Measurements from ENCODE around the gene CRADD.
"Not testable (repeated sequence)": the region's sequence is repeated elsewhere in the genome, so short reads cannot be mapped to it uniquely, and the experiment has no call there.

CRADD gene

DNA sequence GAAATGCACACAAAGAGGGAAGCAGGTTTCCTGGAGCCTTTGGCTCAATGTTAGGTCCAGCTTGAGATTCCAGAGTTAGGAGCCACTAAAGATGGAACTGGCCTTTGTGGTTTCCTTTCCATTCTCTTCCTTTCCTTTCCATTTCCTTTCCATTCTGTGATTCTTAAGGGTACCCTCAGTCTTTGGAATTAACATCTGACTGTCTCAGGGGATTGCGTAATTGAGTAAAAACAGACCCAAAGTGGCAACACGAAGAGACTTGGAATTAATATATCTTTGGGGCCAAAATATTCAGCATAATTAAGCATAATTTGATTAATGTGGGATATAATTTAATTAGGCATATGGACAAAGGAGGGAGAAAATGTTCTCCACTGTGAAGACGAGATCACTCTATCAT, 205.6 kb downstream of the CRADD start:
- no peak for DNase-seq

DNA sequence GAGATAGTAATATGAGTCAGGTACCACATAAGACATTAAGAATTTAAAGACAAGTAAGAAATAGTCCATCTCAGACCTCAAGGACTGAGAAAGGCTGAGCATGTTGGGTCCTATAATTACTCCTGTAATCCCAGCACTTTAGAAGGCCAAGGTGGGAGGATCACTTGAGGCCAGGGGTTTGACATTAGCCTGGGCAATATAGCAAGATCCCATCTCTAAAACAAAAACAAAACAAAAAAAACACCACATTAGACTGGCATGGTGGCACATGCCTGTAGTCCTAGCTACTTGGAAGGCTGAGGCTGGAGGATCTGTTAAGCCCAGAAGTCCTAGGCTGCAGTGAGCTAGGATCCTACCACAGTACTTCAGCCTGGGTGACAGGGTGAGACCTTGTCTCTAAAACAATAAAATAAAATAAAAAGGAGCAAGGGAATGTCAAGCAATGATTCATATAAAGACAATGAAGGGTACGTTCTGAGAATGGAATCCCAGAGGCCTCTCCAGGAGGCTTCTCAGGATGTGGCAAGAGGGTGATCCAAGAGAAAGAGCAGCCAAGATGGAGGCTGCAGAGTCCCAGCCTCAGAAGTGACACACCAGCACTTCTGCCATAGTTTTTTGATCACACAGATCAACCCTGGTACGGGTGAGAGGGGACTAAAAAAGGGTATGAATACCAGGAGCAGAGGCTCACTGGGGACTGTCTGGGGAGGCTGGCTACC, 206.4 kb downstream of the CRADD start:
- no peak for DNase-seq

DNA sequence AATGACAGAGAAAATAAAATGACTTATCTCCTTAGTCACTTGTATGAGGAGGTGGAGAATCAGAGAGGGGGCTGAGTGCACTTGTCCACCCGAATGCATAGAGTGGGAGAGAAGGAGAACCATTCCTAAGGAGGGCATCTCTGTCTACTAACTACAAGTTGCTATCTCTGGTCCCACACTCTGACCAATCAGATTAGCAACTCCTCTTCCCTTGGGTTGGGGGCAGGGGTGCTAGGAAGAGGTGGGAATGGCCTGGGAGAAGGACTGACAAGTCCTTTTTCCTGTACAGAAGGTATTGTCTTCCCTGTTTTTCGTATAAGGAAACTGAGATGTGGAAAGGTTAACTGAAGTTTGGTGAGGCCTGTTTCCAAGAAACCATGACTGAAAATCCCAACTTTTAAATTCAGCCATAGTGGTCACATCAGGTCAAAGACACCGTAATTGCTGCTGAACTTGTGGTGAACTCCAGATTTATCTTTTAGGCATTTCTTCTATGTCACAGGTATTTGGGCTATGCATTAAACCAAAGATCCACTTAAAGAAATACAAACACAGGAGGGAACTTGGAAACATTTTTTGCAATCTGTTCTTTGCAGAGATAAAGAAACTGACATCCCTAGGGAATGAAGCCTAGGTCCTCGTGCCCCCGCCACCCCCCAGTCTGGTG, 207.8 kb downstream of the CRADD start:
- DNase-seq = no peak

DNA sequence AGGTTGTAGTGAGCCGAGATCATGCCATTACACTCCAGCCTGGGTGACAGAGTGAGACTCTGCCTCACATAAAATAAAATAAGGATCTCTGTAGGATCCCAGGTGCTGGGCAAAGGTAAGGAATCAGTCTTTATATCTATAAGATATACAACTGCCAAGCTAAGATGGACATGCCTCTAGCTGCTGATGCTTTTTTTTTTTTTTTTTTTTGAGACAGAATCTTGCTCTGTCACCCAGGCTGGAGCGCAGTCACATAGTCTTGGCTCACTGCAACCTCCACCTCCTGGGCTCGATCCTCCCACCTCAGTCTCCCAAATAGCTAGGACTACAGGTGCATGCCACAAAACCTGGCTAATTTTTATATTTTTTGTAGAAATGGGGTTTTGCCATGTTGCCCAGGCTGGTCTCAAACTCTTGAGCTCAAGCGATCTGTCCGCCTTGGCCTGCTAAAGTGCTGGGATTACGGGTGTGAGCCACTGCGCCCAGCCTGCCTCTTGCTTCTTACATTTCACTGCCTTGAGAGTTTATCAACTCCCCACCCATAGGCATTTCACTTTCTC, 208.9 kb downstream of the CRADD start:
- not testable (repeated sequence) for DNase-seq

DNA sequence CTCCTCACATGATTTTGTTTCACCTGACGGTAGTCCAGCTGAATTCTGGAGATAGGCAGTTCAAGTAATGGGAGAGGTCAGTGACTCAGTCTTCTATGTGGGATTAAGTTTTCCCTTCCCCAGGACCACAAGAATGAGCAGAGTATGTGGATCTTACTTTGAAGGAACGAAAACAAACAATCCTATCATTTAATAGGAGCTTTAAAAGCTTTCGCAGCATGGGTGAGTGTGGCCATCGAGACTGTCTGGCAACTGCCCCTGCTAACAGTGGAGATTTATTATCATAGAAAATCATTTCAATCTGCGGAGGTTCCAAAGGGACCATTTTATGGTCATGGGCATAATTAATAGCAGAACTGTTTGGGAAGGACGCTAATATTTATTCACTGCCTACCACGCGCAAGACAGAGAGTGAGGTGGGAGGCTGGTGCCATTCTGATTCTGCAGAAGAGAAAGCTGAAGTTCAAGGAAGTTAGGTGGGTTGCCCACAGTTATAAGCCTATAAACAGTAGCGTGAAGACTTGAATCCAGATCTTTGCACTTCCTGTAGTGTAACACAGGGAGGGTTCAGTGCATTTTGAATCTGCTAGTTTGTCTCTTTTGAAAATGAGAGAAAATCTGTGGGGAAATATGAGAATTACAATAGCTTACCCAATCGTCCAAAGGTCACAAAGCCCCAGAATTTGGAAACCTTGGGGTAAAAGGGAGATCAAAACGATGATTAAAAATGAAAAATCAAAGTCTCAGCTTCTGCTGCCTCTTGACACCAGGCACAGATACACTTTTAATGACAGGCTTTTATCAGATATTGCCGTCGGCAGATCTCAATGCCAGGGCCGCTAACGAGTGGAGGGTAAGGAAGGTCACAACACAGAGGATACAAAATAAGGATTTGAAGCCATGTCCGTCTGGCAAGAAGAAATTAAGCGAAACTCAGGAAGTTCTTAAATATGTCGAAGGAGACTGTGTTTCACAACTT, 209.6 kb downstream of the CRADD start:
- DNase-seq = no peak

DNA sequence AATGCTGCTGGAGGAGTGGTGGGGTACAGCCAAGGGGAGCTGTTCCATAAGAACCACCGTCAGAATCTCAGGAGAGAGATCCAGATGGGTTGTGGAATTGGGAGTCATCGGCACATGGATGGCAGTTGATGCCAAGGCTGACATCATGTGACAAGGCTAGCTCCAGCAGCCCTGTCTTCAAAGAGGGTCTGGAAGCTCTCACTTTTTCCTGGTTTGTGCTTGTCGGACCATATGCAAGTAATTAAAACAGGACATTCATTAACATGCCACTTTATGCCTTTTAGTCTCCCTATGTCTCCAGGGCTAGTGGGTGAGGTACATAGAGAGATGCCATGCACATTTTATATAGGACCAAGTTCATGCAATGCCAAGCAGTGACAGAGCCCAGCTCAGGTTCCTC, 211.8 kb downstream of the CRADD start:
- DNase-seq = no peak

DNA sequence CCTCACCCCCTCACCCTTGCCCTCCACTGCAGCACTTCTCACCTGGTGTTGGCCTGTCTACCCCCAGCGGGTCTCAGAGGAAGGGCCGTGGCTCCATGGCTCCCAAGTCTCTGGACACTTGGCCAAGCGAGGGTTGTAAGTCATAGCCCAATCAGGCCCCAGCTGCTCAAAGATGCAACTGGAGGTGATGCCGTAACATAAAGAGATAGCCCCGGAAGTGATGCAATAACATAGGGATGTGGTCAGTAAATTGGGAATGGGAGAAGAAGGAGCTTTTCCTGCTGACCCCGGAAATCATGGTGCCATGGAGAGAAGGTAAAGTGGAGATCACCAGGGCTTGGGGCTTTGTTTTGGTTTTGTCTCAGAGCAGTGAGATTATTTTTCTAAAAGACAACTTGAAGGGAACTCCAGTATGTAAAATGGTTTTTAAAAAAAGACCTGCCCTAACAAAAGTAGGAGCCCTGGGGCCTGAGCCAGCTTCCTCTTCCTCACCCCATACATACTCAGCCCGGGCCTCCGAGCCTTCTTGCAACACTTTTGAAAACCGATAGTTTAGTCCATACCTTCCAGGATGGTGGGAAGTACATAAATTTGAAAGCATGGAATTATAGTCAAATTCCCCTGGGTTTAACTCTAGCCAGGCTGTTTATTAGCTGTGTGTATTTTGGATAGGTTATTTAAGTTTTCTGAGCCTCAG, 212.5 kb downstream of the CRADD start:
- no peak for DNase-seq

DNA sequence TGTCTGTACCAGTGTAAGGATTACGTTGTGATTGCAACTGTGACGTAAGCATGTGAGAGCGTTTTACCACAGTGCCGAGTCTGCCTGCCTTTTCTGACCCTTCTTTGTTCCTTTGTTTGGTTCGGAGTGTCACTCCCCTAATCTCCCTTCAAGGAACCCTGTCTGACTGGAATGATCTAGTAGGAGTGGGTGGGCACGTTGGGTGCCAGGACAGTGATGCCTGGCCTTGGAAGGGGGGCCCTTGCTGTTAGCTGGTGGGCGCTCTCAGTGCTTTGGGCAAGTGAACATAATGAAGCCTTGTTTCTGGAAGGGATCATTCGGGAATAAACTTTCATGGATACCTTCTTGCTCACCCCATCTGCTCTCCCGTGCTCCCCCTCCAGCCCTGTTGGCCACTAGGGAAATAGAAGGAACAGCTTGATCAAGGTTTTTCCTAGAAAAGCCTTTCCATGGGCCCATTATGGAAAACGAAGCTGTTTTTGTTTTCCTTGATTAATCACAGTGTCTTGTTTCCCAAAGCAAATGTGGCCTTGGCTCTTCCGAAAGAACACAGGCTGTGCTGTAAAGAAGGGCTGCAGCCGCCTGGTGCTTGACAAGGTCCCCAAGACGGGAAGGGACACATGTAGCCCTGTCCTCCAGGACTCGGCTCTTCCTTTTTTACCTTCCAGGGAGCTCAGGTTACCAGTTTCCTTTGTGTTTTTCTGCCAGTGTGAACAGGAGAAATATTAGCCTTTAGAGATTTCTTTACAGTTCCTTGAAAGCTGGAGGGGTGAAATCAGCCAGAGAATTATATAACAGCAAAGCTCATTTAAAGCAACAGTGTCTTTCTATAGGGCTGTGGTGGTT, 215.5 kb downstream of the CRADD start:
- DNase-seq = no peak

DNA sequence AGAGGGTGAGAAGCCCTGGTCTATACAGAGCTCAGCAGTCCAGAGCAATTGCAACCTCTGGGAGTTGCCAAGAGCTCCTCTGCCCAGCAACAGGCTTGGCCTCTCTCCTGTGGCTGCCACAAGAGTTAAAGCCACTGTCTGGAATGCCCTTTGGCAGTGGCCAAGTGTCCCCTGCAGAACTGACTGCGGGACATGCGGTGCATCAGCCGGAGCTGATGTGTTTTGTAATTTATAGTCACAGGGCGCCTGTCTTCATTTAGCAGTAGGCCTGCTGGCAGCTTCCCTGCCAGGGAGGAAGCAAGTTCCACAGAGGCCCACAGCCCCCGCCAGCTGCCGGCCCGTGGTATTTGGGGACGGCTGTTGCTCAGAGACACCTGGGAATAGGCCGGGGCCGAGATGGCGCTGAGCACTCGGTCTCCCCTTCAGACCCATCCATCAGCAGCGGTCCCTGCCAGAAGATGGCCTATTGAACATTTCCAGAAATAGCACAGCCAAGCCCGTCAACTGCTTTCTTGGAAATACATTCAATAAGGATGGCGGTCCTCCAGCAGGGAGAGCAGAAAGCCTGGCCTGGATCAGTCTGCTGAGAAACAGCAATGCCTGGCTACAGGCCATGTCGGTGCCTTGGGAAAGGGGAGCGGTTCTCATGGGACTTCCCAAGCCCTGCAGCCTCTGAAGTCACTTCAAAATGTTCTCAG, 217.4 kb downstream of the CRADD start:
- DNase-seq = no peak

DNA sequence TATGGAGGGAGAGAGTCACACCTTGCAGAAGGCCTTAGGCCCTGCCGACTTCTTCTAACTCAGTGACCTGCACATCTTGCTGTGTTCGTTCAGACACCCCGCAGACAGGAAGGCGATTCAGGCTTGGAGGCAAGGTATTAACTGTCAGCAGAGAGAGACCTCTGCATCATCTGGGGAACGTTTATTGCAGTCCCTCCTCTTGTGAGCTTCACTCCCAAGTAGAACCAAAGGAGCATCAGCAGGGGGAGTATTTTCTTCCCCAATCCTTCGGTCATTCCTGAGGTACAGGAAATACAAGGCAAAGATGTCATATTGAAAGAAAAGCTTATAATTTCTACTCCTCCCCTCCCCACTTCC, 217.9 kb downstream of the CRADD start:
- no peak for DNase-seq

DNA sequence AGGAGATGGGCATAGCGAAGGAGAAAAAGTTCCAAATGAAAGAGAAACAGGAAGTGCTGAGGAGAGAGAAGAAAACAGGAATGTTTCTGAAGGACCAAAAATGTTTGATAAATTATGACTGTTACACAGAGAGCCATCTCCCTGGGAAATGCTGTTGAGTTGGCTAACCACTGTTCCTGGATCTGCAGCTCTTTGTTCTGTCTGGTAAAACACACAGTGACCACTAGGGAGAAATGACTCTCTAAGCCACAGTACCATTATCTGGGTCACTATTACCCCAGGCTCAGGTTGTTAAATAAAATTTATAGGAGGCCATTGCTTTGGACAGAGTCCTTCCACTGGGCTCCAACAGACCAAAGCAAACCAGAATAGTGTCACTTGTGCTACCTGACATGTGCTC, 219.3 kb downstream of the CRADD start:
- no peak for DNase-seq

DNA sequence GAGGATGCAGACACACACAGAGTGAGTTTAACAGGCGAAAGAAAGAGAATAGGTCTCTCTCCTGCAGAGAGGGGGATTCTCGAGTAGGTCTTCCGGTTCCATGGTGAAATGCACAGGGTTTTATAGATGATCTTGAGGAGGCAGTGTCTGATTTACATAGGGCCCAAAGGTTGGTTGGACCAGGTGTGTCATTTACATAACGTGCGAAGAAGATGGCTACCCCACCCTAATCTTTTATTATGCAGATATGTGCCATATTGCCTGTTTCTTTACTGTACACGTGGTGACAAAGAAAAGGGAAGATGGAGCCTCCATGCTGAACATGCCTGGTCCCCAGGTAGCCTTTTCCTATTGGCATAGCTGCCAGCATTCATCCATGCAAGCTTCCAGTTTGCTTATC, 219.8 kb downstream of the CRADD start:
- DNase-seq = no peak

DNA sequence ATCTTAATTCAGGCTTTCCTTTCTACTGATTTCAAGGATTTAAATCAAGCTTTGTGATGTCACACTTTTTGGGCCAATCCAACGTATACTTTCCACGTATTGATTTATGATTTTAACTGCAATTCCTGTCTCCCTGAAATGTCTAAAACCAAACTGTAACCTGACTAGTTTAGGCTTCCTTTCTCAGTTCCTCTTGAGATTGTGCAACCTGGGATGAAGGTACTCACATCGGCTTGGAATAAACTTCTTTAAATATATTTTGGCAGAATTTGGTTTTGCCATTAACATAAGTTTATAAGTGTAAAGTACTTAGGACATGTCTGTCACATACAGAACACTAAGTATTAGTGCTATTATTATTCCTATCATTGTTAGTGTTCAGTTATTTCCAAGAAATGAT, 224.6 kb downstream of the CRADD start:
- DNase-seq = no peak

DNA sequence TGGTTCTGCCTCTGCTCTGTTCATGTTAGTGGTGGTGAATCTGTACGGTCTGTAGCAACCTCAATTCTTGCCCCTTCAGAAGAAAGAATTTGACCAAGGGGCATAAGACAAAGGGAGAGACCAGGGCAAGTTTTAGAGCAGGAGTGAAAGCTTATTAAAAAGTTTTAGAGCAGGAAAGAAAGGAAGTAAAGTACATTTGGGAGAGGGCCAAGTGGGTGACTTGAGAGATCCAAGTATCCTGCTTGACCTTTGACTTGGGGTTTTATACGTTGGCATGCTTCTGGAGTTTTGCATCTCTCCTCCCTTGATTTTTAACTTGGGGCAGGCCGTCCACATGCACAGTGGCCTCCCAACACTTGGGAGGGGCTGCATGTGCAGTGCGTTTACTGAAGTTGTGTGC, 225.0 kb downstream of the CRADD start:
- no peak for DNase-seq

DNA sequence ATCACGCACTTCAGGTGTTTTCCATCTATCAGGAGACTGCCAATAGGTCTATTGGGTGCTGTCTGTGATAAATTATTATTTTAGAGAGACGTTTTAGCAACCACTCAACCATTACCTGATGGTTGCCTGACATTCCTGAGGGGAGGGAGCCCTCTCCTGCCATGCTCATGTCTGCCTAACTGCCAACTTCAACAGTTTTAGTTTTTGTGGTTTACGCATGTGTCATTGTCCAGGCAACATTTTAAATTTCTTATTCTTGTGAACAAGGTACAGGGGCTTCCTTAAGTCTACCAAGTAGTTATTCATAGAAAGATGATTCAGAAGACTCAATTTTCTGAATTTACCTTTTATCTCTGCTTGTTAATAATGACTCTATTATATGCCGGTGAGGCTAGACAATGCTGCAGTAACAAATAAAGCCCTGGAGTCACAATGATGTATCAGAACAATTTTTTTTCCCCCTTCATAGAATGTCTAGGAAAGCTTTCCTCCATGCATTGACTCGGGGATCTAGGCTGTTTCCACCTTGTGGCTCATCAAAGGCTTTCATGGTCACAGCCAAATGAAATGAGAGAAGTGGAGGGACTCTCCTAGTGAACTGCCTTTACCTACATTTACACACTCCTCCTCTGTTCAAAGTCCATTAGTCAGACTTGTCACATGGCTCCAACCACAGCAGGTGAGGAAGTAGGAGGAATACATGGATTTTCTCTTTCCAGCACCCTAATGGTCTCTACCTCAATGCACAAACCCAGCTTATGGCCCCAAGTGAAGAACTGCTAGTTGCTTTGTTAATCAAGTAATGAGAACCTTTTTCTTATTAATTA, 225.8 kb downstream of the CRADD start:
- no peak for DNase-seq

DNA sequence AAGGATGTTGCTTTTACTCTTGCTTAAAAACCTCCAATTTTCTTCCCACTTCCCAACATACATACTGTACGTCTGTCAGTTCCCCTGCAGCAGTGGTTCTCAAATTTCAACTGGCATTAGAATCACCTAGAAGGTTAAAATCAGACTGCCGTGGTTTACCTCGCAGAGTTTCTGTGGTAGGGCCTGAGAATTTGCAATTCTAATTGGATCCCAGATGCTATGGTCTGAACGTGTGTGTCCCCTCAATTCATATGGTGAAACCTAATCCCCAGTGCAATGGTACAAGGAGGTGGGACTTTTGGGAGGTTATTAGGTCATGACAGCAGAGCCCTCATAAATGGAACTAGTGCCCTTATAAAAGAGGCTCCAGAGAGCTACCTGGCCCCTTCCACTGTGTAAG, 226.9 kb downstream of the CRADD start:
- no peak for DNase-seq

DNA sequence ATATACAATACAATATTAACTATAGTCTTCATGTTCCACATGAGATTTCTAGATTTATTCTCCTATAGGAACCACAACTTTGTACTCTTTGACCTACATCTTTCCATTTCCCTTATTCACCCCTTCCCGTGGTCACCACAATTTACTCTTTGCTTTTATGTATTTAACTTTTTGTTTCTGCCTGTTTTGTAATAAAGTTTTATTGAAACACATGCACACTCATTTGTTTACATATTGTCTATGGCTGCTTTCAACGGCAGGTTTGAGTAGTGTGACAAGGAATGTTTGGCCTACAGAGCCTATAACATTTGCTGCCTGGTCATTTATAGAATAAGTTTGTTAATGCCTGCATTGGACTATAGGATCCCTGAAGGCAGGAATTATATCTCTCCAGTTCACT, 231.1 kb downstream of the CRADD start:
- no peak for DNase-seq

DNA sequence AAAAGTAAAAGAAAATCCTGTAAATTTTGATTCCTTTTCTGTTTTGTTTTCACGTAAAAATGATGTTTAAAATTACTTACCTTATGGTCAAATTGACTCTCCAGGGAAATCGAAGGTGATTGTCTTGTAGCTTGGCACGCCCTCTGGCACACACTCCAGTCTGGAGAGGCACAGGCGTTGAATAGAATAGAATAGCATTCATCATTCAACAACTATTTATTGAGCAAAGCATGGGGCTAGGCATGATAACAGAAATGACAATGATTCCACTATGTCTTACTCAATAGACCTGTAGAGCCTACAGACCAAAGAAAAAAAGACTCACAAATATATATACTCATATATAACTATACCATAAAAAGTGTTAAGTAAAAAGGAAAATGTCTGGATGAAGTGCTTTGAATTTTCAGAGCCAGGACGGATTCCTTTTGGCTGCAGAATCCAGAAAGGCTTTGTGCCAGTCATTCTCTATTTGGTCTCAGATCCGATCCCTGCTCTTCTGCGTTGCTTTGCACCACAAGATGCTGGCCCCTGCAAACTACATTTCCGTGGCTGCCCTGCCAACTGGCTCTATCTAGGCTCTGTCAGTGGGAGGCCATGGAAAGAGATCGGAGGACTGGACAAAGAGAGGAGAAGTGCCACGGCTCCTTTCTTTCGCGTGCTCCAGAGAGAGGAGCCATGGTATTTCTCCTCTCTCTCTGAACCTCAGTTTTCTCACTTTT, 231.8 kb downstream of the CRADD start:
- DNase-seq = no peak

DNA sequence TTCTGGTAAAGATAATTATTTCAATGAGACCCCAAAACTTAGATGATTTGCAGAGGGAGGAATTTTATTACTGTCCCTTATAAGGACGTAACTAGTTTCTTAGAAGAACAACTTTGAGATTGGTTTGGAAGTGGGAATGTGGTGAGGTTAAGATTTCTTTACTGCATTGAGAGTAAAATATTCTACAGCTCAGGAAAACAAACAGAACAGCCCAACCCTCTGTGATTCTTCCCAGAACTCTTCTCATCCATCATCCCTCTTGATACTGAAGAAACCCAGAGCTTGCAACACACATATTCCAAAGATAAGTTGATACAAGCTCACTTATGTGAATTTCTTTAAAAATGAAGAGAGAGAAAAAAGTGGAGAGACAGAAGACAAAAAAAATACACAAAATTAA, 234.2 kb downstream of the CRADD start:
- no peak for DNase-seq

Measured in central memory CD4-positive, alpha-beta T cell (primary cell).